Measurements from ENCODE around the gene GRK5.

GRCh38 chr10:119344381-119344780, 137.0 kb downstream of the GRK5 start:
- TF ChIP-seq, protein P1, sequence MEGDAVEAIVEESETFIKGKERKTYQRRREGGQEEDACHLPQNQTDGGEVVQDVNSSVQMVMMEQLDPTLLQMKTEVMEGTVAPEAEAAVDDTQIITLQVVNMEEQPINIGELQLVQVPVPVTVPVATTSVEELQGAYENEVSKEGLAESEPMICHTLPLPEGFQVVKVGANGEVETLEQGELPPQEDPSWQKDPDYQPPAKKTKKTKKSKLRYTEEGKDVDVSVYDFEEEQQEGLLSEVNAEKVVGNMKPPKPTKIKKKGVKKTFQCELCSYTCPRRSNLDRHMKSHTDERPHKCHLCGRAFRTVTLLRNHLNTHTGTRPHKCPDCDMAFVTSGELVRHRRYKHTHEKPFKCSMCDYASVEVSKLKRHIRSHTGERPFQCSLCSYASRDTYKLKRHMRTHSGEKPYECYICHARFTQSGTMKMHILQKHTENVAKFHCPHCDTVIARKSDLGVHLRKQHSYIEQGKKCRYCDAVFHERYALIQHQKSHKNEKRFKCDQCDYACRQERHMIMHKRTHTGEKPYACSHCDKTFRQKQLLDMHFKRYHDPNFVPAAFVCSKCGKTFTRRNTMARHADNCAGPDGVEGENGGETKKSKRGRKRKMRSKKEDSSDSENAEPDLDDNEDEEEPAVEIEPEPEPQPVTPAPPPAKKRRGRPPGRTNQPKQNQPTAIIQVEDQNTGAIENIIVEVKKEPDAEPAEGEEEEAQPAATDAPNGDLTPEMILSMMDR (IDR thresholded peaks at IDR 0.05) = no peak
- TF ChIP-seq POLR2A (IDR thresholded peaks at IDR 0.05) (no peak), POLR2AphosphoS5 (IDR thresholded peaks at IDR 0.05) (no peak)

All from prostate gland (tissue), 2 donors.